CD14-positive monocyte (primary cell): ENCODE data around the gene LTBP1. TPM values are rescaled to one million over a fixed set of nuclear protein-coding genes. Genes with fewer than 3 reads are reported as not detected.

Experiments
- DNase-seq, 3 donors: peaks; one replicate each; pipeline ENCODE4 v3.0.0-alpha.2; 2011 to 2022
- H2AFZ ChIP-seq: 2 replicates; pipeline ENCODE4 v1.6.0; 2012; ENCODE audit warnings: mild to moderate bottlenecking, low read depth, low read length, inconsistent platforms; ENCODE audit not compliant: insufficient read depth, poor library complexity, severe bottlenecking
- H3K27ac ChIP-seq, 2 donors: 1 replicate in 1 of 2; 2 replicates in 1 of 2; pipeline ENCODE4 v1.5.1; 2012 to 2013; ENCODE audit warnings: low read length in 2 of 2, control low read depth in 1 of 2, inconsistent platforms in 1 of 2, low read depth in 1 of 2, mild to moderate bottlenecking in 1 of 2
- H3K27me3 ChIP-seq, 2 donors: one replicate each; pipeline versions ENCODE4 v1.6.0 to v1.6.1; 2011 to 2013; ENCODE audit warnings: low read length in 2 of 2; ENCODE audit not compliant: control insufficient read depth in 2 of 2, insufficient read depth in 2 of 2
- H3K36me3 ChIP-seq, 2 donors: replicated peaks in 1 of 2; 1 replicate in 1 of 2; 2 replicates in 1 of 2; pipeline versions ENCODE4 v1.5.1 to v1.6.1; 2012 to 2013; ENCODE audit warnings: low read length in 2 of 2, control low read depth in 1 of 2, inconsistent platforms in 1 of 2, mild to moderate bottlenecking in 1 of 2; ENCODE audit not compliant: insufficient read depth in 2 of 2, control insufficient read depth in 1 of 2
- H3K4me1 ChIP-seq, 2 donors: 1 replicate in 1 of 2; 2 replicates in 1 of 2; pipeline versions ENCODE4 v1.5.1 to v1.6.1; 2012 to 2013; ENCODE audit warnings: low read length in 2 of 2, control low read depth in 1 of 2, inconsistent platforms in 1 of 2, mild to moderate bottlenecking in 1 of 2, moderate library complexity in 1 of 2; ENCODE audit not compliant: insufficient read depth in 2 of 2, control insufficient read depth in 1 of 2
- H3K4me2 ChIP-seq: replicated peaks from 2 replicates; pipeline ENCODE3; 2012; ENCODE audit warnings: low read length, moderate library complexity, mild to moderate bottlenecking; ENCODE audit not compliant: poor library complexity, severe bottlenecking; ENCODE audit errors: extremely low read depth
- H3K4me3 ChIP-seq, 3 experiments: fragments of 200-600 bp in 1 of 3; sonication (generic) in 1 of 3; replicated peaks in 1 of 3; 1 replicate in 2 of 3; 2 replicates in 1 of 3; pipeline ENCODE4 v1.5.1; 2011 to 2013; ENCODE audit warnings: low read length in 3 of 3, mild to moderate bottlenecking in 3 of 3, control low read depth in 2 of 3, low read depth in 2 of 3, inconsistent platforms in 1 of 3, moderate library complexity in 1 of 3
- H3K79me2 ChIP-seq: 2 replicates; pipeline ENCODE4 v1.6.0; 2012; ENCODE audit warnings: mild to moderate bottlenecking, control low read depth, inconsistent platforms, low read length, moderate library complexity; ENCODE audit not compliant: insufficient read depth
- H3K9ac ChIP-seq: 2 replicates; pipeline ENCODE4 v1.6.0; 2017; ENCODE audit warnings: low read length, mild to moderate bottlenecking; ENCODE audit not compliant: insufficient read depth, poor library complexity, severe bottlenecking
- H3K9me3 ChIP-seq, 2 donors: replicated peaks in 1 of 2; 1 replicate in 1 of 2; 2 replicates in 1 of 2; pipeline versions ENCODE4 v1.5.1 to v1.6.1; 2012 to 2013; ENCODE audit warnings: low read length in 2 of 2, control low read depth in 1 of 2; ENCODE audit not compliant: control insufficient read depth in 1 of 2, insufficient read depth in 1 of 2
- H4K20me1 ChIP-seq: 2 replicates; pipeline ENCODE4 v1.6.0; 2012; ENCODE audit warnings: mild to moderate bottlenecking, low read length, control low read depth, moderate library complexity; ENCODE audit not compliant: insufficient read depth
- H3K27ac Mint-ChIP-seq, 7 donors: one replicate each; pipeline ENCODE4 v1.8.0; 2020; ENCODE audit warnings: mild to moderate bottlenecking in 7 of 7, mixed read lengths in 7 of 7, moderate library complexity in 6 of 7, inconsistent platforms in 2 of 7
- H3K27me3 Mint-ChIP-seq, 3 donors: one replicate each; pipeline ENCODE4 v1.8.0; 2021 to 2022; ENCODE audit warnings: low read depth in 3 of 3, mild to moderate bottlenecking in 3 of 3, mixed read lengths in 3 of 3, moderate library complexity in 3 of 3, inconsistent platforms in 1 of 3
- H3K36me3 Mint-ChIP-seq, 2 donors: one replicate each; pipeline ENCODE4 v1.8.0; 2020; ENCODE audit warnings: mixed read lengths in 2 of 2, inconsistent platforms in 1 of 2, mild to moderate bottlenecking in 1 of 2
- H3K4me1 Mint-ChIP-seq: one replicate; pipeline ENCODE4 v1.8.0; 2020; ENCODE audit warnings: mild to moderate bottlenecking, mixed read lengths
- H3K4me3 Mint-ChIP-seq, 2 donors: one replicate each; pipeline ENCODE4 v1.8.0; 2020; ENCODE audit warnings: mild to moderate bottlenecking in 2 of 2, mixed read lengths in 2 of 2, moderate library complexity in 1 of 2
- H3K9me3 Mint-ChIP-seq, 7 donors: one replicate each; pipeline ENCODE4 v1.8.0; 2020 to 2022; ENCODE audit warnings: mixed read lengths in 7 of 7, mild to moderate bottlenecking in 6 of 7, moderate library complexity in 6 of 7, inconsistent platforms in 2 of 7
- CTCF ChIP-seq: fragments of 200-600 bp; IDR thresholded peaks from one replicate; pipeline ENCODE4 v1.8.0; 2022; ENCODE audit warnings: antibody characterized with exemption, mild to moderate bottlenecking
- WGBS: methylation state at CpG from one replicate; pipeline ENCODE4 v1.1.5; 2013; ENCODE audit warnings: missing lambda C conversion rate; ENCODE audit not compliant: insufficient coverage; 5-methylcytosine and 5-hydroxymethylcytosine counted together
- intact Hi-C, 2 donors: fragments of 100-400 bp; cut with micrococcal nuclease; formaldehyde crosslinking; loops; one replicate each; pipeline versions ENCODE4 v1.15.0 to v1.15.1; 2023
- polyA plus RNA-seq, 3 donors: library from polyadenylated mRNA; depleted of rRNA in 1 of 3; unstranded in 2 of 3; stranded (reverse) in 1 of 3; fragments of 300-500 nt in 2 of 3; fragments of >200 nt in 1 of 3; fragmentation: Illumina TruSeq in 2 of 3; gene quantifications; 1 replicate in 2 of 3; 2 replicates in 1 of 3; pipeline ENCODE4 v1.2.3, GENCODE V29; 2012 to 2021

LTBP1 gene
- polyA plus RNA-seq, 3 donors, result 0.18 to 0.24 TPM; not detected in 1

- no peak for TF ChIP-seq CTCF
- H3K4me2 ChIP-seq, result no peak overlapping the region
- H3K27me3 Mint-ChIP-seq, result peaks cover 0 to 5% (median 0%) of the 10 kb centered on the region in 3 donors
- intact Hi-C loops, result no loop called here
- H3K9me3 ChIP-seq, result peaks cover 0 to 4% of the 10 kb centered on the region in 2 donors
- no peaks in the 10 kb centered on the region for H3K36me3 ChIP-seq
- H3K4me3 ChIP-seq, result no peak overlapping the region
- H3K36me3 Mint-ChIP-seq, result no peaks in the 10 kb centered on the region
- no peaks in the 10 kb centered on the region for H3K79me2 ChIP-seq
- 82% methylated on average over 3 of the region's 3 CpGs for WGBS
- peaks cover 0 to 9% (median 5%) of the 10 kb centered on the region in 7 donors for H3K9me3 Mint-ChIP-seq
- no peak overlapping the region for H2AFZ ChIP-seq
- peaks cover 11% of the 10 kb centered on the region for H3K4me1 Mint-ChIP-seq
- H3K27me3 ChIP-seq, result no peaks in the 10 kb centered on the region
- H3K27ac ChIP-seq, result no peak overlapping the region
- no peak overlapping the region for H3K27ac Mint-ChIP-seq
- H4K20me1 ChIP-seq, result no peaks in the 10 kb centered on the region
- H3K4me3 Mint-ChIP-seq, result no peak overlapping the region
- peaks cover 3 to 4% of the 10 kb centered on the region in 2 donors for H3K4me1 ChIP-seq
- no peak for DNase-seq
- no peak overlapping the region for H3K9ac ChIP-seq
These were observed 465.0 kb downstream of the LTBP1 start for GRCh38 chr2:33411765-33412164.

GRCh38 chr2:33412920-33413319, 466.2 kb downstream of the LTBP1 start:
- no peak overlapping the region for H2AFZ ChIP-seq
- Mint-ChIP-seq H3K27ac (no peak overlapping the region), H3K4me3 (no peak overlapping the region), H3K27me3 (peaks cover 0 to 5% (median 0%) of the 10 kb centered on the region in 3 donors), H3K9me3 (peaks cover 0 to 8% (median 5%) of the 10 kb centered on the region in 7 donors), H3K4me1 (peaks cover 22% of the 10 kb centered on the region), H3K36me3 (no peaks in the 10 kb centered on the region)
- H3K79me2 ChIP-seq, result no peaks in the 10 kb centered on the region
- no peaks in the 10 kb centered on the region for H3K36me3 ChIP-seq
- no peak overlapping the region for H3K9ac ChIP-seq
- no peak for DNase-seq
- no peaks in the 10 kb centered on the region for H4K20me1 ChIP-seq
- H3K27ac ChIP-seq, result no peak overlapping the region
- H3K27me3 ChIP-seq, result no peaks in the 10 kb centered on the region
- no peak overlapping the region for H3K4me2 ChIP-seq
- peaks cover 8 to 12% of the 10 kb centered on the region in 2 donors for H3K4me1 ChIP-seq
- no peak for TF ChIP-seq CTCF
- no CpG with 5 or more reads among the region's 1 CpG for WGBS
- H3K4me3 ChIP-seq, result no peak overlapping the region
- peaks cover 0 to 4% of the 10 kb centered on the region in 2 donors for H3K9me3 ChIP-seq
- intact Hi-C loops, result no loop called here
